ENCODE results near the gene LINGO3. TPM values are rescaled to one million over a fixed set of nuclear protein-coding genes. Genes with fewer than 3 reads are reported as not detected.

The LINGO3 gene
- total and polyA plus RNA-seq, 10 of the 15 experiments (the other 5 are each of a cell fraction or from before 2014, with no cell fraction given) = 0.09 to 2.0 (median 0.40) TPM; not detected in 5

- peaks cover 50% of the 10 kb centered on the region for H3K79me2 ChIP-seq (ENCODE audit: control insufficient read depth, insufficient read depth, low read length)
- SMC1A ChIA-PET (ENCODE audit: uncharacterized antibody, unreplicated experiment) = interaction anchor here (1.0 to 1.4 kb wide), 3 partner anchors 67 to 173 kb away, joined by 3 to 4 read pairs (median 3); partner anchors contain the start of gene AP3D1
- peaks cover 0 to 6% of the 10 kb centered on the region in 2 experiments; a peak in 2 of 4 replicates for H3K36me3 ChIP-seq (ENCODE audit: control insufficient read depth in 2 of 2, insufficient read depth in 2 of 2, low read length in 1 of 2)
- H3K9me3 ChIP-seq (replicated peaks; ENCODE audit: control insufficient read depth, insufficient read depth, low read length) = no peaks in the 10 kb centered on the region
- ATAC-seq = peak; percentile 13
- H4K20me1 ChIP-seq (ENCODE audit: control insufficient read depth, insufficient read depth) = 0 out of 2 replicates have a peak, but pooled peaks cover 3% of the 10 kb centered on the region
- FAIRE-seq = no peak
- peak overlapping the region; percentile 4; the same call in 1 of the 2 replicates for H3K27ac ChIP-seq (ENCODE audit: control insufficient read depth, insufficient read depth)
- no peak for DNase-seq (ENCODE audit: low read depth, low spot score)
- peak overlapping the region; percentile 66 for H3K4me2 ChIP-seq (ENCODE audit: control insufficient read depth, insufficient read depth)
- WGBS (ENCODE audit: insufficient coverage, insufficient replicate concordance, low lambda C conversion rate, missing lambda C conversion rate) = 54% methylated on average over 26 of the region's 29 CpGs
- in situ Hi-C loops (cut with MboI) (no loop called here), intact Hi-C loops (cut with micrococcal nuclease; ENCODE audit: unreplicated experiment) (loop anchor here (5.0 kb wide), 3 partner anchors 67 to 297 kb away; partner anchors contain the start of genes PLEKHJ1 and SF3A2)
- no peak overlapping the region for H2AFZ ChIP-seq (ENCODE audit: control insufficient read depth, low read depth, low read length)
- peaks cover 24% of the 10 kb centered on the region for H3K4me1 ChIP-seq (ENCODE audit: control insufficient read depth, insufficient read depth, low read length)
- peak overlapping the region; percentile 28; the same call in 1 of the 2 replicates for H3K9ac ChIP-seq (ENCODE audit: control insufficient read depth, insufficient read depth, low read length)
- RAD21 ChIA-PET (ENCODE audit: unreplicated experiment) = interaction anchor here (0.9 to 1.7 kb wide), 4 partner anchors 20 to 312 kb away, joined by 4 to 5 read pairs (median 4); partner anchors contain the start of genes GADD45B and PLEKHJ1
- H3K27me3 ChIP-seq (replicated peaks in 1 of 2; ENCODE audit: control insufficient read depth in 2 of 2, insufficient read depth in 2 of 2, low read length in 1 of 2) = no peaks in the 10 kb centered on the region
- no TSS peak for BruUV-seq (replicated peaks)
- POLR2A ChIA-PET = interaction anchor here (1.0 kb wide), 1 partner anchor 8 kb away, joined by 3 read pairs; no protein-coding TSS in a partner anchor
- CTCF ChIA-PET = interaction anchor here (0.7 to 1.3 kb wide), 3 partner anchors 65 to 311 kb away, joined by 3 to 4 read pairs (median 3); no protein-coding TSS in a partner anchor
- peak overlapping the region; percentile 65; the same call in 1 of the 2 replicates for H3K4me3 ChIP-seq
- TF ChIP-seq KAT2A (conservative IDR thresholded peaks at IDR 0.05; ENCODE audit: control insufficient read depth, low read depth, low read length) (no peak), BCL11A (IDR thresholded peaks at IDR 0.05; ENCODE audit: low read depth, low read length) (no peak), ZBTB11 (CRISPR knock-in tag; IDR thresholded peaks at IDR 0.05) (no peak), NR2F1 (conservative IDR thresholded peaks at IDR 0.05) (0 out of 2 replicates have a peak, but pooled peaks have one; percentile 2), EGR1 (IDR thresholded peaks at IDR 0.05; ENCODE audit: borderline replicate concordance in 1 of 2, low read depth in 2 of 2, low read length in 2 of 2) (peak in 1 of 2 experiments; percentile 48; a peak in 1 of 3 replicates), BRCA1 (IDR thresholded peaks at IDR 0.05; ENCODE audit: low read depth, low read length) (no peak), EED (IDR thresholded peaks at IDR 0.05; ENCODE audit: low read depth) (peak; percentile 15; the same call in 1 of the 2 replicates), SRF (IDR thresholded peaks at IDR 0.05; ENCODE audit: low read depth in 2 of 2, low read length in 2 of 2) (no peak), CHD4 (IDR thresholded peaks at IDR 0.05) (no peak), SP1 (IDR thresholded peaks at IDR 0.05; ENCODE audit: low read depth, low read length) (no peak), E2F4 (IDR thresholded peaks at IDR 0.05; ENCODE audit: low read depth, low read length) (no peak), ETV6 (conservative IDR thresholded peaks at IDR 0.05 in 1 of 2, IDR thresholded peaks at IDR 0.05 in 1 of 2; ENCODE audit: borderline replicate concordance in 1 of 2, low read depth in 1 of 2) (no peak), LARP7 (IDR thresholded peaks at IDR 0.05) (no peak), RUNX3 (IDR thresholded peaks at IDR 0.05; ENCODE audit: low read length) (0 out of 2 replicates have a peak, but pooled peaks have one; percentile 14), NR2C2 (IDR thresholded peaks at IDR 0.05; ENCODE audit: borderline replicate concordance, control insufficient read depth, insufficient read length, low read depth) (no peak), NBN (IDR thresholded peaks at IDR 0.05) (no peak), DPF2 (IDR thresholded peaks at IDR 0.05) (no peak), STAT1 (conservative IDR thresholded peaks at IDR 0.05) (no peak), FOS (IDR thresholded peaks at IDR 0.05; ENCODE audit: borderline replicate concordance, extremely low read depth, insufficient read length) (no peak), CREM (IDR thresholded peaks at IDR 0.05; ENCODE audit: low read depth) (no peak)
Measured at GRCh38 chr19:2325281-2326046, 17.5 kb upstream of the LINGO3 start.

Data from GM12878 (cell line).